Thymus (tissue), 11 donors: ENCODE data around the gene FBXO31. TPM values are rescaled to one million over a fixed set of nuclear protein-coding genes. Genes with fewer than 3 reads are reported as not detected.

Source experiments
- DNase-seq, 9 donors: peaks; one replicate each; pipeline ENCODE4 v3.0.0-alpha.2; 2013; ENCODE audit warnings: low spot score in 9 of 9, low read depth in 6 of 9, missing footprints in 1 of 9
- H3K27ac ChIP-seq, 2 donors: one replicate each; pipeline ENCODE4 v1.5.1; 2013; ENCODE audit warnings: control low read depth in 1 of 2, low read depth in 1 of 2, low read length in 1 of 2, mild to moderate bottlenecking in 1 of 2, moderate library complexity in 1 of 2
- H3K27me3 ChIP-seq, 2 donors: one replicate each; pipeline ENCODE4 v1.5.1; 2013; ENCODE audit warnings: low read length in 1 of 2; ENCODE audit not compliant: control insufficient read depth in 2 of 2, insufficient read depth in 1 of 2
- H3K36me3 ChIP-seq, 2 donors: one replicate each; pipeline ENCODE4 v1.5.1; 2013; ENCODE audit warnings: low read length in 1 of 2, mild to moderate bottlenecking in 1 of 2, moderate library complexity in 1 of 2; ENCODE audit not compliant: control insufficient read depth in 2 of 2, insufficient read depth in 2 of 2
- H3K4me1 ChIP-seq, 2 donors: one replicate each; pipeline ENCODE4 v1.5.1; 2013; ENCODE audit warnings: low read length in 2 of 2; ENCODE audit not compliant: control insufficient read depth in 2 of 2, insufficient read depth in 2 of 2
- H3K4me3 ChIP-seq, 2 donors: one replicate each; pipeline ENCODE4 v1.5.1; 2013; ENCODE audit warnings: low read length in 2 of 2, control low read depth in 1 of 2, mild to moderate bottlenecking in 1 of 2
- H3K9me3 ChIP-seq, 2 donors: one replicate each; pipeline ENCODE4 v1.5.1; 2013; ENCODE audit warnings: low read length in 1 of 2, mild to moderate bottlenecking in 1 of 2; ENCODE audit not compliant: control insufficient read depth in 2 of 2, insufficient read depth in 1 of 2
- WGBS: extraction: QIAGEN DNeasy Blood & Tissue Kit; methylation state at CpG from one replicate; pipeline ENCODE4 v1.1.7; 2013; 5-methylcytosine and 5-hydroxymethylcytosine counted together
- polyA plus RNA-seq: library from polyadenylated mRNA; stranded (reverse); fragments of 200-250 nt; gene quantifications from one replicate; pipeline ENCODE4 v1.2.3, GENCODE V29; 2013
- total RNA-seq: library from RNA; stranded (reverse); fragments of 120-200 nt; gene quantifications from one replicate; pipeline ENCODE4 v1.2.4, GENCODE V29; 2013
- donor health status: healthy.

FBXO31 gene
- total and polyA plus RNA-seq, 2 donors = 11.7 to 27.1 TPM

DNA sequence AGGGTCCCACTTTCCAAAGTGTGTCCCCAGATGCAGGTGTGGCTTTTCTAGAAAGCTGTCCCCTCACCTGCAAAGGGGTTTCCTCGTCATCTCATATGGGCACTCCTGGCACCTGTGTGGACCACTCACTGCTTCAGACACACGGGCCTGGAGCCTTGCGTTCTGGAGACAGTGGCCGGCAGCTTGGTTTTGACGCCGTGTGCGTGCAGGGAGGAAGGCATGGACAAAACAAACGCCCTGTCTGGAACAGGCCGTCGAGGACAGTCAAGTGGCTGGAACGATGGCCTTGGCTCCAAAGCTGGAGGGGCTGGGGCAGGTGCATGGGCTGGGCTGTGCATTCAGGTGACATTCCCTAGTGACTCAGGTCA lies 53.3 kb downstream of the FBXO31 start:
- WGBS = 97% methylated on average over 11 of the region's 11 CpGs
- H3K4me3 ChIP-seq = no peak overlapping the region
- H3K36me3 ChIP-seq = peaks cover 23 to 60% of the 10 kb centered on the region in 2 donors
- H3K27ac ChIP-seq = no peak overlapping the region
- no peaks in the 10 kb centered on the region for H3K27me3 ChIP-seq
- no peaks in the 10 kb centered on the region for H3K4me1 ChIP-seq
- no peaks in the 10 kb centered on the region for H3K9me3 ChIP-seq
- no peak for DNase-seq

DNA sequence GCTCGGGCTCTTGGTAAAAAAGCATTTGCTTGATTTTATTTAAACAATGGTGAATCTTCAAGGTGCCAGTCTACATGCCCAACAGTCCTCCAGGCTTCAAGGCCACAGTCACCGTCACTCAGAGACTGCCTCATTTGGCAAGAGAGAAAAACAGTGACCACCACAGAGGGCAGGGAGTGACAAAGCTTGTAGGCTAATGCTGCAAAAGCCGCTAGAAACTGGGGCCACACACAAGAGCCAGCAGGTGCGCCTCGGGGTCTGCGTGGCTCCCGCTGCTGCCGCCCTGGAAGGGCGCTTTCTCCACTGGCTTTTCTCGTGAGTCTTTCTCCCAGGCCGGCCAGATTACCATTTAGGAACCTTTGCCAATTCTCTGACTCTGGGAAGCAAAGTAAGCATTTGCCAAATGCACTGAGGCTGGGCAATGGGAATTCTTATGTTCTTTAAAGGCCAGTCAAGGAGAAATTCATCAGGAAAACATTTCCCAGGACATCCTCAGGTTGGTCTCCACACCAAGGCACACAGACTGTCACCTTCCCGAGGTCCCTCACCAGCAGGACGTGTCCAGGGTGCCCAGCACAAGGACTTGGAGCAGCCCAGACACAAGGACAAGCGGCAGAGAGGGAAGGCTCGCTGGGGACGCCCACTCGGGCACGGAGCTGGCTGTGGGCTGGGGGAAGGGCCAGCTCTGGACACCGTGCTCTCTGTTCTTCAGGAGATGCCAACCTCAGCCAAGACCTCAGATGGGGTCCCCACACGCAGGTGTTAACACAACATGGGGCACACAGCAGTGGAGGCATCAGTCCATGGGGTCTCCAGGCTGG lies 53.9 kb downstream of the FBXO31 start:
- peaks cover 0 to 3% of the 10 kb centered on the region in 2 donors for H3K4me1 ChIP-seq
- no peak overlapping the region for H3K4me3 ChIP-seq
- H3K36me3 ChIP-seq = peaks cover 19 to 56% of the 10 kb centered on the region in 2 donors
- no peak overlapping the region for H3K27ac ChIP-seq
- WGBS = 98% methylated on average over 20 of the region's 20 CpGs
- no peaks in the 10 kb centered on the region for H3K9me3 ChIP-seq
- no peak for DNase-seq
- H3K27me3 ChIP-seq = no peaks in the 10 kb centered on the region

DNA sequence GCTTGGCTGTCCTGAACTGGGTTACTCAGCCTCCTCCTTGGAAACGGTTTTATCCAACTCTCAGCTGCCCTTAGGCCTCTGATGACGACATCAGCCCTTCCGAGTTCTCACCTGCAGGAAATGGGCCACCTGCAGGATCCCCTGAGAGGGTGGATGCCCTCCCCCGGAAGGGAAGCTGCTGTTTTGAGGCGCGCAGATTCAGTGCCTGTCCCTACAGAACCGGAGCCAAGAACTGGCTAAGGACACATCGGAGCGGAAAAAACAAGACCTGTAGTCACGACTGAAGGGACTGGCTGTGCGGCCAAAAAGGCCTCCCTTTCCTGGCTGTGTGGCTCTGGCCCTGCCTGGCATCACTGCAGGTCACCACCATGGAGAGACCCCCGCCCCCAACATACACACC lies 54.7 kb downstream of the FBXO31 start:
- Histone ChIP-seq H3K36me3 (peaks cover 15 to 48% of the 10 kb centered on the region in 2 donors), H3K4me3 (no peak overlapping the region), H3K27ac (no peak overlapping the region), H3K27me3 (no peaks in the 10 kb centered on the region), H3K9me3 (no peaks in the 10 kb centered on the region), H3K4me1 (peaks cover 0 to 6% of the 10 kb centered on the region in 2 donors)
- no peak for DNase-seq
- 96% methylated on average over 12 of the region's 12 CpGs for WGBS

DNA sequence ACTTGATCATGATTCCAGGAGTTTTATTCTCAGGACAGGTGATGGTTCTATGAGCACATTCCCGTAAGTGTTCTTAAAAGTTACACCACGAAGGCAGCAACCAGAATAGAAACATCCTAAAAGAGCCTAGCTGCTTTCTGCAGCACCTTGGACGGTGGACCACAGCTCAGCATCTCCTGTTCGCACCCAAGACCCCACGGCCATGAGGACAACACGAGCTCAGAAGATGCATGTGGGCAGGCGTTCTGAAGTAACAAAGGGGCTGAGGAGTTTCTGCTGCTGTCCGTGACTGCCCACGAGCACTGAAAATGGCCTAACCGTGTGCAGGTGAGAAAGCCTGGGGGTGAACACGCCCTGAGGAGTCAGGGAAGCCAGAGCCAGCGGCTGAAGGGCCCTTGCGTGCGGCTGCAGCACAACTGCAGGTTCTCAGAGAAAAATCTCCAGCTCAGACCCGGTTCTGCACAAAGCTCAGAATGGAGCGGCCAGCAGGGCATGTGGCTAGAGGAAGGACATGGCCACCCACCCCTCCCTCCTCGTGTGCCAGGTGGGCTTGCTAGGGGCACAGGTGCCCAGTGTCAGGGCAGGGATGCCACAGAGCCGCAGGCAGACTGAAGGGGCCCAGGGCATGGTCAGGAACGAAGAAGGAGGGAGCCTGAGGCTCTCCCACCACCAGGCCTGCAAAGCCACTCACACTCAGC lies 55.6 kb downstream of the FBXO31 start:
- 97% methylated on average over 19 of the region's 19 CpGs for WGBS
- H3K27me3 ChIP-seq = no peaks in the 10 kb centered on the region
- H3K4me1 ChIP-seq = peaks cover 0 to 6% of the 10 kb centered on the region in 2 donors
- H3K27ac ChIP-seq = no peak overlapping the region
- H3K4me3 ChIP-seq = no peak overlapping the region
- H3K9me3 ChIP-seq = no peaks in the 10 kb centered on the region
- DNase-seq = no peak
- H3K36me3 ChIP-seq = peaks cover 13 to 39% of the 10 kb centered on the region in 2 donors

DNA sequence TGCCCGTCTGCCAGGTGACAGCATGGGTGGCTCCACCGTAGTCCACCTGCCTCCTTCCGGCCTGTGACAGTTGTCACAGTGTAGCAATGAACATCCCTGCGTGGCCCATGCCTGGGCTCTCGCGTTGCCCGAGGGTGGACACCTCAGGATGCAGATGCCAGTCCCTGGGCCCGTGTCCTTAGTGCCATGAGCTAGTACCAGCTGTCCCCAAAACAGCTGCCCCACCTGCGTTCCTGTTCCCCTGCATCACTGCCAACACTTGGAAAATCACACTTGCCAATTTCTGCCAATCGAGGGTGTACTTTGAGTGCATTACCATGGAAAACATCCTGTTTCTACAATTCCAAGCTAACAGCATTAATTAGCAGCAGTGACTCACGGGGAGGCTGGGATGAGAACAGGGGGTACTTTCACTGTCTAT lies 57.4 kb downstream of the FBXO31 start:
- Histone ChIP-seq H3K4me3 (no peak overlapping the region), H3K9me3 (no peaks in the 10 kb centered on the region), H3K36me3 (peaks cover 11 to 32% of the 10 kb centered on the region in 2 donors), H3K27ac (no peak overlapping the region), H3K4me1 (peaks cover 0 to 6% of the 10 kb centered on the region in 2 donors), H3K27me3 (no peaks in the 10 kb centered on the region)
- WGBS = 96% methylated on average over 11 of the region's 11 CpGs
- DNase-seq = no peak

DNA sequence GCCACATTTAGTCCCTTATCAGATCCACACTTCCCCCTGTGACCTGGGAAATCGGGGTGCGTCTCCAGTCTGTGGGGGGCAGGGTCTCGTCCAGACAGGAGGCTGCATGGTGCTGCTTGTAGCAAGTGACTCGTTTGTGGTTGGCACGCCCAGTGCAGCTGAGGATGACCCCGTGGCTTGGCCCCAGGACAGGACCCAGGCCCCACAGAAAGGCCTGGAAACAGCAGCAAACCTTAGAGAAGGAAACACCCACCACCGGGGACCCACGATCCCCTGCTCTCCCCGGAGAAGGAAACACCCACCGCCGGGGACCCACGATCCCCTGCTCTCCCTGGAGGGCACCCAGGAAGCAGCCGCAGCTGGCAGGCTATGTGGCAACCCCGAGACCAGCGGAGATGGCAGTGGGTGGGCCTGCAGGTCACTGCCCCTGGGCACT lies 58.1 kb downstream of the FBXO31 start:
- H3K4me3 ChIP-seq = no peak overlapping the region
- DNase-seq = no peak
- 79% methylated on average over 15 of the region's 15 CpGs for WGBS
- H3K27ac ChIP-seq = no peak overlapping the region
- H3K9me3 ChIP-seq = no peaks in the 10 kb centered on the region
- no peaks in the 10 kb centered on the region for H3K27me3 ChIP-seq
- H3K36me3 ChIP-seq = peaks cover 11 to 24% of the 10 kb centered on the region in 2 donors
- H3K4me1 ChIP-seq = peaks cover 0 to 6% of the 10 kb centered on the region in 2 donors

DNA sequence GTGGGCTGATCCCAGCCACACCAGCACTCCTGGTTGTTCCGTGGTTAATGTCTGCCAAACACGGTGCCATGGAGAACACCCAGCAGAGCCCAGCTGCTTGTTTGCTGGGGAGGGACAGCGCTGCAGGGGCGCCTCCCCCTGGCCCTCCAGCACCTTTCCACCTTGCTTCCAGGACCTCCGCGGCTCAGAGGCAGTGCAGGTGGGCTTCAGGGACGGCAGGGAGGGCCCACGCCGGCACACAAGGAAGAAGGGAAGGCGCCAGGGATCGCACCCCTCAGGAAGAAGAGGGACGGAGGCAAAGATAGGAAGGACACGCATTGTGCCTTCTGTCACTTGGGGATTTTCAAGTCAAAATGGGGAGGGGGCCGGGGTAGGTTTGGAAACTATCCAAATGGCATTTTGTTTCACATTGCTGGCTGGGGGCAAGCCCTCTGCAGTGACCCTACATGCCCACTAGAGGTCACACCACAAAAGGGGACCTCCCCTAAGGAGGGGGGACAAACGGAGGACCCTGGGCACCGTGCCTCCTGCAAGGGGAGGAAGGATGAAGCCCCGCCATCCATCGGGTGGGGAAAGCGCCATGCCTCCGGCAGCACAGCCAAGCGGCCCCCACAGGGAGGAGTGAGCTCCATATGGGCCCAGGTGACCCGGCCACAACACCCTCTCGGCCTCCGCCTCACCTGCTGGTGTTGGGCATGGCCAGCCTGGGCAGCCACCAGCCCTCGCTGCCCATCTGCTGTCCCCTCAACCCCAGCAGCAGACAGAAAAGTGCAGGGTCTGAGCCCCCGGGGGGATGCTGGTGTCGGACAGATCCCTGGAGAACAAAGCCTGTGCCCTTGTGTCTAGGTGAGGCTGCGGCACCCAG lies 58.9 kb downstream of the FBXO31 start:
- Histone ChIP-seq H3K27ac (no peak overlapping the region), H3K27me3 (no peaks in the 10 kb centered on the region), H3K36me3 (peaks cover 3 to 17% of the 10 kb centered on the region in 2 donors), H3K9me3 (no peaks in the 10 kb centered on the region), H3K4me3 (no peak overlapping the region), H3K4me1 (peaks cover 0 to 6% of the 10 kb centered on the region in 2 donors)
- peak in 5 of 9 donors; percentile 25 to 70 (median 48) for DNase-seq
- 67% methylated on average over 28 of the region's 28 CpGs for WGBS

DNA sequence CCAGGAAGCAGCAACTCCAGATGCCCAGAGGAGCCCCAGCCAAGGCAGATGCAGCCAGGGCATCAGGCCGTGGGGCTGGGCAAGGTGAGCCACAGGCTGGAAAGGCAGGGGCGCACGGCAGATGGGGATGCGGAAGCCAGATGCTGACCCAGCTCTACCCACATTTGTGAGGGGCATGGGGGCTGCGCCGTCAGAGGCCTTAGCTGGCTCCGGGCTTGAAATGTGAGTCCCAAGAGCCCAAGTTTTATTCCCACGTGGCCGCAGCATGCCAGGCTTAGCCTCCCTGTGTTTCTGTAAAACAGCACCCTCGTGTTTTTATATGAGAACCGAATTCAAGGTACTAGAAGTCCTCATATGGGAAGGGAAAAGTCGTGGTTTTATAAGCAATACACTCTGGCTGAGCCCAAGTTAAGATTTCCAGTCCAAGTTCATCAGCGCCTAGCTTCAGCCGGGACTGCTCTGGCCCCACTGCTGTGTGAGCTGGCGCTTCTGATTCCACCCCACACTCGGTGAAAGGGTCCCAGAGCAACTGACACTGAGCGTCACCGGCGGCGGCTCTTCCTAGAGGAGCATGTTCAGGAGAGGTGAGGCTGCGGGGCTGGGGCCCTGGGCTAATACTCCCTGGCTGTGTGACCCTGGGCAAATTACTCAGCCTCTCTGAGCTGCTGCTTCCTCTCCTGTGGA lies 59.7 kb downstream of the FBXO31 start:
- Histone ChIP-seq H3K4me1 (peaks cover 0 to 6% of the 10 kb centered on the region in 2 donors), H3K4me3 (no peak overlapping the region), H3K9me3 (no peaks in the 10 kb centered on the region), H3K36me3 (peaks cover 5 to 15% of the 10 kb centered on the region in 2 donors), H3K27ac (no peak overlapping the region), H3K27me3 (no peaks in the 10 kb centered on the region)
- no peak for DNase-seq
- 97% methylated on average over 21 of the region's 21 CpGs for WGBS
